Liver (tissue), 9 donors: ENCODE measurements around the gene GALNT17. TPM values are rescaled to one million over a fixed set of nuclear protein-coding genes. Genes with fewer than 3 reads are reported as not detected.

Experiments used
- DNase-seq: peaks from one replicate; pipeline ENCODE4 v3.0.0-alpha.2; 2017; ENCODE audit warnings: low spot score
- H3K27ac ChIP-seq, 2 donors: one replicate each; pipeline ENCODE4 v1.7.0; 2013; ENCODE audit warnings: inconsistent platforms in 2 of 2, low read length in 2 of 2, control low read depth in 1 of 2, low read depth in 1 of 2, mild to moderate bottlenecking in 1 of 2
- H3K27me3 ChIP-seq, 4 donors: one replicate each; pipeline versions ENCODE4 v1.6.1 to v1.7.0; 2013; ENCODE audit warnings: low read length in 3 of 4, inconsistent platforms in 1 of 4, mild to moderate bottlenecking in 1 of 4, moderate library complexity in 1 of 4; ENCODE audit not compliant: control insufficient read depth in 4 of 4, insufficient read depth in 4 of 4
- H3K36me3 ChIP-seq, 4 donors: one replicate each; pipeline versions ENCODE4 v1.6.1 to v1.7.0; 2013; ENCODE audit warnings: low read length in 3 of 4, mild to moderate bottlenecking in 3 of 4, low read depth in 1 of 4, moderate library complexity in 1 of 4; ENCODE audit not compliant: control insufficient read depth in 4 of 4, insufficient read depth in 3 of 4
- H3K4me1 ChIP-seq, 4 donors: one replicate each; pipeline versions ENCODE4 v1.6.1 to v1.7.0; 2013; ENCODE audit warnings: low read length in 3 of 4, mild to moderate bottlenecking in 3 of 4, moderate library complexity in 1 of 4; ENCODE audit not compliant: control insufficient read depth in 4 of 4, insufficient read depth in 4 of 4
- H3K4me3 ChIP-seq, 3 donors: one replicate each; pipeline versions ENCODE4 v1.6.1 to v1.7.0; 2013; ENCODE audit warnings: low read length in 3 of 3, control low read depth in 1 of 3, low read depth in 1 of 3, mild to moderate bottlenecking in 1 of 3
- H3K9ac ChIP-seq, 2 donors: one replicate each; pipeline ENCODE4 v1.7.0; 2013; ENCODE audit warnings: low read length in 2 of 2, mild to moderate bottlenecking in 2 of 2, moderate library complexity in 2 of 2, control low read depth in 1 of 2, low read depth in 1 of 2
- H3K9me3 ChIP-seq, 4 donors: one replicate each; pipeline versions ENCODE4 v1.6.1 to v1.7.0; 2013; ENCODE audit warnings: low read length in 3 of 4; ENCODE audit not compliant: control insufficient read depth in 4 of 4
- EGR1 ChIP-seq, 2 donors: IDR thresholded peaks; 2 replicates each; pipeline ENCODE4 v1.6.1; 2016 to 2018; ENCODE audit warnings: antibody characterized with exemption in 2 of 2, low read depth in 2 of 2
- FOXA1 ChIP-seq: IDR thresholded peaks from 2 replicates; pipeline ENCODE4 v1.6.1; 2016; ENCODE audit warnings: antibody characterized with exemption
- FOXA2 ChIP-seq: IDR thresholded peaks from 2 replicates; pipeline ENCODE4 v1.6.1; 2016; ENCODE audit warnings: antibody characterized with exemption
- GABPA ChIP-seq, 2 donors: IDR thresholded peaks in 1 of 2; conservative IDR thresholded peaks in 1 of 2; 2 replicates each; pipeline ENCODE4 v1.6.1; 2016; ENCODE audit warnings: antibody characterized with exemption in 2 of 2, mild to moderate bottlenecking in 1 of 2, moderate library complexity in 1 of 2
- HNF4A ChIP-seq, 2 donors: conservative IDR thresholded peaks; 2 replicates each; pipeline ENCODE4 v1.6.1; 2016; ENCODE audit warnings: antibody characterized with exemption in 2 of 2, mild to moderate bottlenecking in 2 of 2
- HNF4G ChIP-seq: IDR thresholded peaks from 2 replicates; pipeline ENCODE4 v1.6.1; 2016; ENCODE audit warnings: antibody characterized with exemption
- JUND ChIP-seq, 2 donors: IDR thresholded peaks; 2 replicates each; pipeline ENCODE4 v1.6.1; 2016; ENCODE audit warnings: antibody characterized with exemption in 2 of 2
- NR2F2 ChIP-seq: IDR thresholded peaks from 2 replicates; pipeline ENCODE4 v1.6.1; 2016; ENCODE audit warnings: antibody characterized with exemption
- RAD21 ChIP-seq, 2 donors: IDR thresholded peaks; 2 replicates each; pipeline ENCODE4 v1.6.1; 2016; ENCODE audit warnings: antibody characterized with exemption in 2 of 2, mild to moderate bottlenecking in 2 of 2
- RXRA ChIP-seq, 2 donors: IDR thresholded peaks; 2 replicates each; pipeline ENCODE4 v1.6.1; 2017 to 2018; ENCODE audit warnings: antibody characterized with exemption in 2 of 2, mild to moderate bottlenecking in 1 of 2
- SP1 ChIP-seq: IDR thresholded peaks from 2 replicates; pipeline ENCODE4 v1.6.1; 2018; ENCODE audit warnings: antibody characterized with exemption, mild to moderate bottlenecking
- TAF1 ChIP-seq: conservative IDR thresholded peaks from 2 replicates; pipeline ENCODE4 v1.6.1; 2016; ENCODE audit warnings: antibody characterized with exemption, mild to moderate bottlenecking
- YY1 ChIP-seq: IDR thresholded peaks from 2 replicates; pipeline ENCODE4 v1.6.1; 2016; ENCODE audit warnings: antibody characterized with exemption, mild to moderate bottlenecking
- WGBS: extraction: QIAGEN DNeasy Blood & Tissue Kit; methylation state at CpG from one replicate; pipeline ENCODE4 v1.1.7; 2013; 5-methylcytosine and 5-hydroxymethylcytosine counted together
- polyA plus RNA-seq, 2 donors: library from polyadenylated mRNA; stranded (reverse) in 1 of 2; unstranded in 1 of 2; fragments of 200-250 nt in 1 of 2; fragments of >200 nt in 1 of 2; fragmentation: Nextera tagmentation in 1 of 2; extraction: Ambion mirVana in 1 of 2; gene quantifications; one replicate each; pipeline versions ENCODE4 v1.2.1 to v1.2.3, GENCODE V29; 2013 to 2015
- total RNA-seq, 2 donors: library from RNA; depleted of rRNA; stranded (reverse); fragments of >200 nt; gene quantifications; one replicate each; pipeline ENCODE4 v1.2.3, GENCODE V29; 2014
- TF ChIP-seq, protein P1 (sequence below): IDR thresholded peaks from 2 replicates; pipeline ENCODE4 v1.6.1; 2016; ENCODE audit warnings: antibody characterized with exemption
- TF ChIP-seq, protein P2 (sequence below): IDR thresholded peaks from 2 replicates; pipeline ENCODE4 v1.6.1; 2016; ENCODE audit warnings: antibody characterized with exemption
- TF ChIP-seq, protein P3 (sequence below): IDR thresholded peaks from 2 replicates; pipeline ENCODE4 v1.6.1; 2016; ENCODE audit warnings: antibody characterized with exemption, mild to moderate bottlenecking
- TF ChIP-seq, protein P4 (sequence below): fragments of 150-350 bp; IDR thresholded peaks from 2 replicates; pipeline ENCODE4 v1.5.1; 2017; ENCODE audit warnings: improper control_type of control experiment, low read depth, low read length; ENCODE audit not compliant: missing input control
- TF ChIP-seq, protein P5 (sequence below): IDR thresholded peaks from 2 replicates; pipeline ENCODE4 v1.6.1; 2016; ENCODE audit warnings: antibody characterized with exemption
- donor health status: healthy.
- donor health status: healthy.
- donor health status: healthy.
- donor health status: healthy.
- donor health status: healthy.

GALNT17 gene
- total and polyA plus RNA-seq, 4 donors = 0.10 to 0.42 (median 0.37) TPM; not detected in 1

DNA sequence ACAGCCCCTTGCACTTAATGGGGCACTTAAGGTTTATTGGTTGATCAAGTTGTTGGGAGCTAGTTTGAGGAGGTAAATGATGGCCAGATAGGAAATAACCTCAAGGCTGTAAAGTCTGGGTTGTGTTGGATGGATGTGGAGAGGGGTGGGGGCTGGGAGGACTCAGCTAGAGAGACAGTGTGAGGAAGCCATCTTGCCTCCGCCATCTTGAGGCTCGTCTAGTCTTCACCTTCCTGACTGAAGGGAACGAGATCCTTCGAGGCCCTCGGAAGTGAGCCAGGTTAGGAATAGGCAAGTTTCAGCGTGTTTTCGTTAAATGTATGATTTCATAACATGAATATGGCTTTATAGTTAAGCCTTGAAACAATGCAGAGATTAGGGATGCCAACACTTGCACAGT is 5.5 kb downstream of the GALNT17 start:
- no peaks in the 10 kb centered on the region for H3K36me3 ChIP-seq
- H3K4me1 ChIP-seq = peaks cover 0 to 3% (median 0%) of the 10 kb centered on the region in 4 donors
- H3K9me3 ChIP-seq = peaks cover 0 to 2% (median 0%) of the 10 kb centered on the region in 4 donors
- H3K27ac ChIP-seq = no peak overlapping the region
- WGBS = 90% methylated on average over 7 of the region's 7 CpGs
- peaks cover 0 to 12% (median 1%) of the 10 kb centered on the region in 4 donors for H3K27me3 ChIP-seq
- H3K9ac ChIP-seq = no peak overlapping the region
- H3K4me3 ChIP-seq = no peak overlapping the region
- TF ChIP-seq, protein P1, sequence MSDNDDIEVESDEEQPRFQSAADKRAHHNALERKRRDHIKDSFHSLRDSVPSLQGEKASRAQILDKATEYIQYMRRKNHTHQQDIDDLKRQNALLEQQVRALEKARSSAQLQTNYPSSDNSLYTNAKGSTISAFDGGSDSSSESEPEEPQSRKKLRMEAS = no peak
- no peak for TF ChIP-seq RXRA (IDR thresholded peaks at IDR 0.05)
- TF ChIP-seq TAF1 = no peak
- TF ChIP-seq JUND (IDR thresholded peaks at IDR 0.05) = no peak
- TF ChIP-seq EGR1 (IDR thresholded peaks at IDR 0.05; ENCODE audit: low read depth in 2 of 2) = no peak
- TF ChIP-seq HNF4G = no peak
- TF ChIP-seq HNF4A (conservative IDR thresholded peaks at IDR 0.05) = no peak
- TF ChIP-seq, protein P2, sequence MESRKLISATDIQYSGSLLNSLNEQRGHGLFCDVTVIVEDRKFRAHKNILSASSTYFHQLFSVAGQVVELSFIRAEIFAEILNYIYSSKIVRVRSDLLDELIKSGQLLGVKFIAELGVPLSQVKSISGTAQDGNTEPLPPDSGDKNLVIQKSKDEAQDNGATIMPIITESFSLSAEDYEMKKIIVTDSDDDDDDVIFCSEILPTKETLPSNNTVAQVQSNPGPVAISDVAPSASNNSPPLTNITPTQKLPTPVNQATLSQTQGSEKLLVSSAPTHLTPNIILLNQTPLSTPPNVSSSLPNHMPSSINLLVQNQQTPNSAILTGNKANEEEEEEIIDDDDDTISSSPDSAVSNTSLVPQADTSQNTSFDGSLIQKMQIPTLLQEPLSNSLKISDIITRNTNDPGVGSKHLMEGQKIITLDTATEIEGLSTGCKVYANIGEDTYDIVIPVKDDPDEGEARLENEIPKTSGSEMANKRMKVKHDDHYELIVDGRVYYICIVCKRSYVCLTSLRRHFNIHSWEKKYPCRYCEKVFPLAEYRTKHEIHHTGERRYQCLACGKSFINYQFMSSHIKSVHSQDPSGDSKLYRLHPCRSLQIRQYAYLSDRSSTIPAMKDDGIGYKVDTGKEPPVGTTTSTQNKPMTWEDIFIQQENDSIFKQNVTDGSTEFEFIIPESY = no peak
- no peak for TF ChIP-seq FOXA1
- no peak for TF ChIP-seq RAD21 (IDR thresholded peaks at IDR 0.05)
- TF ChIP-seq, protein P3, sequence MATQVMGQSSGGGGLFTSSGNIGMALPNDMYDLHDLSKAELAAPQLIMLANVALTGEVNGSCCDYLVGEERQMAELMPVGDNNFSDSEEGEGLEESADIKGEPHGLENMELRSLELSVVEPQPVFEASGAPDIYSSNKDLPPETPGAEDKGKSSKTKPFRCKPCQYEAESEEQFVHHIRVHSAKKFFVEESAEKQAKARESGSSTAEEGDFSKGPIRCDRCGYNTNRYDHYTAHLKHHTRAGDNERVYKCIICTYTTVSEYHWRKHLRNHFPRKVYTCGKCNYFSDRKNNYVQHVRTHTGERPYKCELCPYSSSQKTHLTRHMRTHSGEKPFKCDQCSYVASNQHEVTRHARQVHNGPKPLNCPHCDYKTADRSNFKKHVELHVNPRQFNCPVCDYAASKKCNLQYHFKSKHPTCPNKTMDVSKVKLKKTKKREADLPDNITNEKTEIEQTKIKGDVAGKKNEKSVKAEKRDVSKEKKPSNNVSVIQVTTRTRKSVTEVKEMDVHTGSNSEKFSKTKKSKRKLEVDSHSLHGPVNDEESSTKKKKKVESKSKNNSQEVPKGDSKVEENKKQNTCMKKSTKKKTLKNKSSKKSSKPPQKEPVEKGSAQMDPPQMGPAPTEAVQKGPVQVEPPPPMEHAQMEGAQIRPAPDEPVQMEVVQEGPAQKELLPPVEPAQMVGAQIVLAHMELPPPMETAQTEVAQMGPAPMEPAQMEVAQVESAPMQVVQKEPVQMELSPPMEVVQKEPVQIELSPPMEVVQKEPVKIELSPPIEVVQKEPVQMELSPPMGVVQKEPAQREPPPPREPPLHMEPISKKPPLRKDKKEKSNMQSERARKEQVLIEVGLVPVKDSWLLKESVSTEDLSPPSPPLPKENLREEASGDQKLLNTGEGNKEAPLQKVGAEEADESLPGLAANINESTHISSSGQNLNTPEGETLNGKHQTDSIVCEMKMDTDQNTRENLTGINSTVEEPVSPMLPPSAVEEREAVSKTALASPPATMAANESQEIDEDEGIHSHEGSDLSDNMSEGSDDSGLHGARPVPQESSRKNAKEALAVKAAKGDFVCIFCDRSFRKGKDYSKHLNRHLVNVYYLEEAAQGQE = no peak
- no peak for TF ChIP-seq FOXA2
- no peak for TF ChIP-seq SP1
- TF ChIP-seq, protein P4, sequence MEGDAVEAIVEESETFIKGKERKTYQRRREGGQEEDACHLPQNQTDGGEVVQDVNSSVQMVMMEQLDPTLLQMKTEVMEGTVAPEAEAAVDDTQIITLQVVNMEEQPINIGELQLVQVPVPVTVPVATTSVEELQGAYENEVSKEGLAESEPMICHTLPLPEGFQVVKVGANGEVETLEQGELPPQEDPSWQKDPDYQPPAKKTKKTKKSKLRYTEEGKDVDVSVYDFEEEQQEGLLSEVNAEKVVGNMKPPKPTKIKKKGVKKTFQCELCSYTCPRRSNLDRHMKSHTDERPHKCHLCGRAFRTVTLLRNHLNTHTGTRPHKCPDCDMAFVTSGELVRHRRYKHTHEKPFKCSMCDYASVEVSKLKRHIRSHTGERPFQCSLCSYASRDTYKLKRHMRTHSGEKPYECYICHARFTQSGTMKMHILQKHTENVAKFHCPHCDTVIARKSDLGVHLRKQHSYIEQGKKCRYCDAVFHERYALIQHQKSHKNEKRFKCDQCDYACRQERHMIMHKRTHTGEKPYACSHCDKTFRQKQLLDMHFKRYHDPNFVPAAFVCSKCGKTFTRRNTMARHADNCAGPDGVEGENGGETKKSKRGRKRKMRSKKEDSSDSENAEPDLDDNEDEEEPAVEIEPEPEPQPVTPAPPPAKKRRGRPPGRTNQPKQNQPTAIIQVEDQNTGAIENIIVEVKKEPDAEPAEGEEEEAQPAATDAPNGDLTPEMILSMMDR = no peak
- TF ChIP-seq YY1 = no peak
- TF ChIP-seq NR2F2 = no peak
- DNase-seq = no peak

DNA sequence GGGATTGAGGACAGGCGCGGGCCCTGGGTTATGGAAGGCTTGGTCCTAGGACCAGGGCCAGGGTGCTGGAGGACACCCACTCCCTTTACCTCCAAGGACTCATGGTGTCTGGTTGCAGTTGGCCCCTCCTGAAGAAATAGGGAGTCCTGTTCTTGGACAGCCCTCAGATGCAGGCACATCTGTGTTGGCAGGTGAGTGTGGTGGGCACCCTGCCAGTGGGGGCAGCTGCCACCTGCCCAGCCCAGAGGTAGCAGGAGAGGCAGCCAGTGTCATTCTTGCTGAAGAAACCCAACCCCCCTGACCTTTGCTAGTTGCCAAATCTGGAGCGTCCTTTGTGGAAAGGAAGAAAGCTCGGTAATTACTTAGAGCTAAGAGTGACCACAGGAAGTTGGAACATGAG is 8.3 kb downstream of the GALNT17 start:
- H3K27ac ChIP-seq = no peak overlapping the region
- WGBS = 72% methylated on average over 4 of the region's 4 CpGs
- DNase-seq = no peak
- TF ChIP-seq, protein P1 = no peak
- no peak for TF ChIP-seq RXRA (IDR thresholded peaks at IDR 0.05)
- TF ChIP-seq, protein P5, sequence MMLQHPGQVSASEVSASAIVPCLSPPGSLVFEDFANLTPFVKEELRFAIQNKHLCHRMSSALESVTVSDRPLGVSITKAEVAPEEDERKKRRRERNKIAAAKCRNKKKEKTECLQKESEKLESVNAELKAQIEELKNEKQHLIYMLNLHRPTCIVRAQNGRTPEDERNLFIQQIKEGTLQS = no peak
- no peak for TF ChIP-seq EGR1 (IDR thresholded peaks at IDR 0.05; ENCODE audit: low read depth in 2 of 2)
- no peak for TF ChIP-seq RAD21 (IDR thresholded peaks at IDR 0.05)
- TF ChIP-seq FOXA2 = no peak
- no peak for TF ChIP-seq NR2F2
- no peak for TF ChIP-seq GABPA (IDR thresholded peaks at IDR 0.05 in 1 of 2, conservative IDR thresholded peaks at IDR 0.05 in 1 of 2)
- TF ChIP-seq, protein P2 = no peak
- TF ChIP-seq JUND (IDR thresholded peaks at IDR 0.05) = no peak
- TF ChIP-seq, protein P3 = no peak
- no peak overlapping the region for H3K4me3 ChIP-seq
- H3K36me3 ChIP-seq = no peaks in the 10 kb centered on the region
- no peaks in the 10 kb centered on the region for H3K27me3 ChIP-seq
- H3K9ac ChIP-seq = no peak overlapping the region
- H3K4me1 ChIP-seq = no peaks in the 10 kb centered on the region
- peaks cover 0 to 7% (median 3%) of the 10 kb centered on the region in 4 donors for H3K9me3 ChIP-seq
